HUES64 (cell line): ENCODE measurements around the gene PCSK9.

Experiments
- H3K27ac ChIP-seq: 2 replicates; pipeline ENCODE4 v1.7.0; 2013; ENCODE audit warnings: low read depth, low read length, inconsistent platforms
- H3K27me3 ChIP-seq: 2 replicates; pipeline ENCODE4 v1.6.1; 2013; ENCODE audit warnings: mild to moderate bottlenecking, low read length; ENCODE audit not compliant: insufficient read depth
- H3K36me3 ChIP-seq: 2 replicates; pipeline ENCODE4 v1.6.1; 2013; ENCODE audit warnings: mild to moderate bottlenecking, low read length; ENCODE audit not compliant: insufficient read depth
- H3K4me1 ChIP-seq: 2 replicates; pipeline ENCODE4 v1.6.1; 2013; ENCODE audit warnings: mild to moderate bottlenecking, low read length, moderate library complexity; ENCODE audit not compliant: insufficient read depth
- H3K4me3 ChIP-seq: 2 replicates; pipeline ENCODE4 v1.5.1; 2013; ENCODE audit warnings: mild to moderate bottlenecking, low read length, moderate library complexity
- H3K9ac ChIP-seq: 2 replicates; pipeline ENCODE4 v1.6.1; 2013; ENCODE audit warnings: mild to moderate bottlenecking, low read depth, low read length
- H3K9me3 ChIP-seq: 2 replicates; pipeline ENCODE4 v1.6.1; 2013; ENCODE audit warnings: low read depth, low read length; ENCODE audit not compliant: insufficient read depth
- WGBS: fragments of 150-250, 120-280 bp; methylation state at CpG from one replicate; pipeline ENCODE4 v1.1.7; 2013; ENCODE audit warnings: missing lambda C conversion rate; 5-methylcytosine and 5-hydroxymethylcytosine counted together

PCSK9 gene

GRCh38 chr1:55061000-55061705, 21.8 kb downstream of the PCSK9 start:
- H3K9ac ChIP-seq: no peak overlapping the region
- H3K4me1 ChIP-seq: no peaks in the 10 kb centered on the region
- no peaks in the 10 kb centered on the region for H3K9me3 ChIP-seq
- WGBS: 93% methylated on average over 13 of the region's 13 CpGs
- H3K4me3 ChIP-seq: no peak overlapping the region
- H3K27me3 ChIP-seq: no peaks in the 10 kb centered on the region
- no peak overlapping the region for H3K27ac ChIP-seq
- peaks cover 9% of the 10 kb centered on the region; the same call in 1 of the 2 replicates for H3K36me3 ChIP-seq

DNA sequence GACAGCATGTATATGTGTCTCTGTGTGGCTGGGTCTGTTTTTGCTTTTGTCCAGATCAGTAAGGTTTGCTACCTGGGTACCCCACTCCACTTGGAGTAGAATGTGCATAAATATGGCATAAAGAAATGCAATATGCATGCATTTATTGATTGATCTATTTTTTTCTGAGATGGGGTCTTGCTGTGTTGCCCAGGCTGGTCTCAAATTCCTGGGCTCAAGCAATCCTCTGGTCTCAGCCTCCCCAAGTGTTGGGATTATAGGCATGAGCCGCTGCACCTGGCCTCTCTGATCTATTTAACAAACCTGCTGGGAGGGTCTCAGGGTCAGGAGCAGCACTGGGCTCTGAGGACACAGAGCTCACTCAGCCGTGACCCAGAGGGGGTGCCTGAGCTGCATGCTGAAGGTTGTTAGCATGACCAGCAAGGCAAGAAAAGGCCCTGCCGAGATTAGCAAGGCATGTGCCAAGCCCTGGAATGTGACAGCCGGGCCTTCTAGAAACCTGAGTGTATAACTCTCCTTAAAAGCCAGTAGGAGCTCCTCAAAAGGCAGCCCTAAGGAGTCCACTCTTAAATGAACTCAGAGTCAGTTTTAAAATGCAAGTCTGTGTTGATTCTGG, 22.5 kb downstream of the PCSK9 start:
- H3K4me3 ChIP-seq: no peak overlapping the region
- H3K27ac ChIP-seq: no peak overlapping the region
- no peak overlapping the region for H3K9ac ChIP-seq
- no peaks in the 10 kb centered on the region for H3K4me1 ChIP-seq
- no peaks in the 10 kb centered on the region for H3K9me3 ChIP-seq
- no peaks in the 10 kb centered on the region for H3K27me3 ChIP-seq
- H3K36me3 ChIP-seq: peaks cover 15% of the 10 kb centered on the region
- WGBS: 88% methylated on average over 4 of the region's 4 CpGs

- Histone ChIP-seq H3K4me3 (no peak overlapping the region), H3K9me3 (no peaks in the 10 kb centered on the region), H3K4me1 (no peaks in the 10 kb centered on the region), H3K9ac (no peak overlapping the region), H3K27ac (no peak overlapping the region), H3K36me3 (peaks cover 27% of the 10 kb centered on the region), H3K27me3 (no peaks in the 10 kb centered on the region)
- 94% methylated on average over 29 of the region's 29 CpGs for WGBS
Observed at GRCh38 chr1:55062801-55063576, 23.6 kb downstream of the PCSK9 start.

DNA sequence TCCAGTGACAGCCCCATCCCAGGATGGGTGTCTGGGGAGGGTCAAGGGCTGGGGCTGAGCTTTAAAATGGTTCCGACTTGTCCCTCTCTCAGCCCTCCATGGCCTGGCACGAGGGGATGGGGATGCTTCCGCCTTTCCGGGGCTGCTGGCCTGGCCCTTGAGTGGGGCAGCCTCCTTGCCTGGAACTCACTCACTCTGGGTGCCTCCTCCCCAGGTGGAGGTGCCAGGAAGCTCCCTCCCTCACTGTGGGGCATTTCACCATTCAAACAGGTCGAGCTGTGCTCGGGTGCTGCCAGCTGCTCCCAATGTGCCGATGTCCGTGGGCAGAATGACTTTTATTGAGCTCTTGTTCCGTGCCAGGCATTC, 24.2 kb downstream of the PCSK9 start:
- H3K4me3 ChIP-seq: no peak overlapping the region
- no peaks in the 10 kb centered on the region for H3K27me3 ChIP-seq
- H3K27ac ChIP-seq: no peak overlapping the region
- H3K9me3 ChIP-seq: no peaks in the 10 kb centered on the region
- WGBS: 92% methylated on average over 9 of the region's 9 CpGs
- no peaks in the 10 kb centered on the region for H3K4me1 ChIP-seq
- H3K9ac ChIP-seq: no peak overlapping the region
- H3K36me3 ChIP-seq: peaks cover 33% of the 10 kb centered on the region

GRCh38 chr1:55064071-55064581, 24.8 kb downstream of the PCSK9 start:
- H3K9me3 ChIP-seq: no peaks in the 10 kb centered on the region
- peaks cover 38% of the 10 kb centered on the region for H3K36me3 ChIP-seq
- H3K27ac ChIP-seq: no peak overlapping the region
- no peaks in the 10 kb centered on the region for H3K27me3 ChIP-seq
- H3K4me1 ChIP-seq: no peaks in the 10 kb centered on the region
- H3K9ac ChIP-seq: no peak overlapping the region
- no peak overlapping the region for H3K4me3 ChIP-seq
- 74% methylated on average over 12 of the region's 12 CpGs for WGBS

- Histone ChIP-seq H3K4me1 (no peaks in the 10 kb centered on the region), H3K9ac (no peak overlapping the region), H3K36me3 (peaks cover 46% of the 10 kb centered on the region), H3K27me3 (no peaks in the 10 kb centered on the region), H3K4me3 (no peak overlapping the region), H3K27ac (no peak overlapping the region), H3K9me3 (no peaks in the 10 kb centered on the region)
- 96% methylated on average over 2 of the region's 2 CpGs for WGBS
Observed at GRCh38 chr1:55064861-55065263, 25.5 kb downstream of the PCSK9 start.

DNA sequence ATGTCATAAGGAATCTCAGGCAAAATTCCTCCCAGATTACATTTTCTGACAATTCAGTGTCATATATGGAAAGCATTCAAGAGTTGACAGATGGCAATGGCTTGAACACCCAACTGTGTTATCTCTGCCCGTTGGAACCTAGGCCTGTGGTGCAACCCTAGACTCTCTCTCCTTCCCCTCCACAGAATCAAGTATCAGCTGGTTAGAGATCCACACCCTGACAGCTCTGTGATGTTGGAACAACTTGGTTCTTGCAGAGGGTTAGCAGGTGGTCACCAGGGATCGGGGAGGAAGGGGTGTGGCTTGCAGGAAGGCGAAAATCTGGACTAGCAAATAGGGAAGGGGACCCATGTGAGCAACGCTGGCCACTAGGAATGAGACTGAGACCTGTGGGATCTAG, 26.3 kb downstream of the PCSK9 start:
- peaks cover 54% of the 10 kb centered on the region for H3K36me3 ChIP-seq
- no peaks in the 10 kb centered on the region for H3K4me1 ChIP-seq
- 91% methylated on average over 4 of the region's 4 CpGs for WGBS
- no peak overlapping the region for H3K4me3 ChIP-seq
- no peak overlapping the region for H3K27ac ChIP-seq
- H3K27me3 ChIP-seq: no peaks in the 10 kb centered on the region
- no peak overlapping the region for H3K9ac ChIP-seq
- H3K9me3 ChIP-seq: no peaks in the 10 kb centered on the region

- Histone ChIP-seq H3K9ac (no peak overlapping the region), H3K9me3 (no peaks in the 10 kb centered on the region), H3K27me3 (no peaks in the 10 kb centered on the region), H3K4me1 (no peaks in the 10 kb centered on the region), H3K27ac (no peak overlapping the region), H3K4me3 (no peak overlapping the region), H3K36me3 (peaks cover 68% of the 10 kb centered on the region)
- 94% methylated on average over 17 of the region's 17 CpGs for WGBS
Observed at GRCh38 chr1:55067022-55067778, 27.9 kb downstream of the PCSK9 start.

DNA sequence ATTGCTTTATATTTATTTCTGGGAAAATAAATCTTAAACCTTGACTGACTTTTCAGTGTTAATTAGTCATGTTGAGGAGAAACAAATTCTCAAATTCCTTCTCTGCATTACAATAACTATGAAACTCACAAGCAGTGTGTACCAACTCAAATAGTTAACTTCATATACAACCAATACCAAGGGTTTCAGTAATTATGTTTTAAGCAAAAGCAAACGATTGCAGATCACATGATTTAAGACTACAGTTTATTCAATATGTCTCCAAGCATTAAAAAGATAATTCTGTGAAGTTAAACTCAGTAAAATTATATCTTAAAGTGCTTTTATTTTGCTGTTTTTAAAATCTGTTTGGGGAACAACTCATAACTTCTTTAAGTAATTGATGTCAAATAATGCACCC, 28.6 kb downstream of the PCSK9 start:
- Histone ChIP-seq H3K36me3 (peaks cover 75% of the 10 kb centered on the region), H3K4me3 (no peak overlapping the region), H3K9ac (no peak overlapping the region), H3K27me3 (no peaks in the 10 kb centered on the region), H3K4me1 (no peaks in the 10 kb centered on the region), H3K9me3 (no peaks in the 10 kb centered on the region), H3K27ac (no peak overlapping the region)
- WGBS: 100% methylated on average over 1 of the region's 1 CpG

DNA sequence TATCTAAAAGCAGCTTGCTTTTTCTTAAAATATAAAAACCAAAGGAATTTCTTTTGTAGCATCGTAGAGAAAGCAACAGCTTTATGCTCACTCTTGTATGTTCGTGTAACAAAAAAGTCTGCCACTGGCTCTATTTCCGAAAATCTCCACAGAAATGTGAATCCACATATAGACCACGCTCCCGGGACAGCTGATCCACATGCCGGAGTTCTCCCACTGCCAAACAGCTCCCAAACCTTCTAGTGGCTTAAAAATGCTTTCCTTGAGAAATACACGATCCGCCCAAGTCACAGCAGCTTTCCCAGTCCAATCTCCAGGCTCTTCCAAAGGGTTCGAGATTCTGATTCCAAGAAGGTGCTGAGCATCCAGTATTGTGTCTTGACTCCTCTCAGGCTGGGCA, 29.3 kb downstream of the PCSK9 start:
- Histone ChIP-seq H3K4me3 (no peak overlapping the region), H3K27ac (no peak overlapping the region), H3K27me3 (no peaks in the 10 kb centered on the region), H3K9me3 (no peaks in the 10 kb centered on the region), H3K4me1 (no peaks in the 10 kb centered on the region), H3K9ac (no peak overlapping the region), H3K36me3 (peaks cover 82% of the 10 kb centered on the region)
- WGBS: 96% methylated on average over 9 of the region's 9 CpGs

DNA sequence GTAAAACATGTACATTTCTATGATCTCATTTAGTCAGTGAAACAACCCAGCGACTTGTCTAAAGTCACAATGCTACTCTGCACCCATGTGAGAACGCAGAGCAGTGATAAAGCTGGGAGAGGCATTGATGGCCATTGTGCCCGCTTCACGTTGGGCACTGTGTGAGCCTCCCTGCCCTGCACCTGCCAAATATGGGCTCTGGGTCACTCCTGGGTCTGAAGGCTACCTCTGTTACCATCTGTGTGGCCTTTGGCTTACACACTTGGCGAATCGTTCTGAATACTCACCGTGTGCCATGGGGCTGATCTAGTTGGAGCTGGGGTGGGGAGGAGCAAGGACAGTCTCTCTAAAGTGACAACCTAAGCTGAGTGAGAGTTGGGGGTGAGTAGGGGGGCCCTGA, 29.9 kb downstream of the PCSK9 start:
- peaks cover 89% of the 10 kb centered on the region for H3K36me3 ChIP-seq
- no peaks in the 10 kb centered on the region for H3K4me1 ChIP-seq
- no peak overlapping the region for H3K4me3 ChIP-seq
- no peaks in the 10 kb centered on the region for H3K9me3 ChIP-seq
- WGBS: 95% methylated on average over 7 of the region's 7 CpGs
- no peaks in the 10 kb centered on the region for H3K27me3 ChIP-seq
- H3K9ac ChIP-seq: no peak overlapping the region
- H3K27ac ChIP-seq: no peak overlapping the region
